ENCODE results near the gene TXNIP. TPM values are rescaled to one million over a fixed set of nuclear protein-coding genes. Genes with fewer than 3 reads are reported as not detected.

The TXNIP gene, protein sequence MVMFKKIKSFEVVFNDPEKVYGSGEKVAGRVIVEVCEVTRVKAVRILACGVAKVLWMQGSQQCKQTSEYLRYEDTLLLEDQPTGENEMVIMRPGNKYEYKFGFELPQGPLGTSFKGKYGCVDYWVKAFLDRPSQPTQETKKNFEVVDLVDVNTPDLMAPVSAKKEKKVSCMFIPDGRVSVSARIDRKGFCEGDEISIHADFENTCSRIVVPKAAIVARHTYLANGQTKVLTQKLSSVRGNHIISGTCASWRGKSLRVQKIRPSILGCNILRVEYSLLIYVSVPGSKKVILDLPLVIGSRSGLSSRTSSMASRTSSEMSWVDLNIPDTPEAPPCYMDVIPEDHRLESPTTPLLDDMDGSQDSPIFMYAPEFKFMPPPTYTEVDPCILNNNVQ
- 100 to 1,000 TPM; 933 to 985 TPM for total RNA-seq
- 1,000 to 10,000 TPM; 4,275 to 4,310 TPM for polyA plus RNA-seq

DNA sequence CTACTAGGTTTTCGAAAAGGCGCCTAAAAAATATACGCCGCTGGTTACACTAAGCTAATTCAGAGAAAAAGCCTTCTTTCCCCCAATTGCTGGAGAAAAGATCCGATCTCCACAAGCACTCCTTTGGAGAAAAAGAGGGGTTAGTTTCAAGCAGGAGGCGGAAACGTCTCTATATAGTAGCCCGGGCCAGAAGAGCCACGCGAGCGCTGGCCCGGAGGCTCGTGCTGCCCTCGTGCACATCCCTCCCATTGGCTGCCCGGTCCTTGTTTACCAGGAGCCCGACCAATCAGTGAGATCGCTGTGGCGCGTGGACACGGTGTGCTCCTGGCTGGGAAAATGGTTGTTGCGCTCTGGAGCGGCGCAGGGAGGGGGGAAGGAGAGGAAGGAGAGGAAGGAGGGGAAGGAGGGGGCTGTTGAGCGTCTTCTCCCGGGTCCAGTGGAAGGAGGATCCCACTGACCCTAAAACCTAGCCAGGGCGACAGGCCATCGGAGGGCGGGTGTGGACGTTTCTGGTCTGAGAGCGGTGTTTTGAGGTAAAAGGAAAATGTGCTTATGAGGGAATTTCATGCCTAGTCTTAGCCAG is at the start of gene TXNIP:
Gene TXNIP (minus strand): TSS at position 147 of the 583 bp plus-strand sequence. CDS start 313 bp downstream, outside the sequence.
- no peaks in the 10 kb centered on the region for H3K9me3 ChIP-seq (ENCODE audit: control insufficient read depth in 1 of 2, low read length in 2 of 2)

DNA sequence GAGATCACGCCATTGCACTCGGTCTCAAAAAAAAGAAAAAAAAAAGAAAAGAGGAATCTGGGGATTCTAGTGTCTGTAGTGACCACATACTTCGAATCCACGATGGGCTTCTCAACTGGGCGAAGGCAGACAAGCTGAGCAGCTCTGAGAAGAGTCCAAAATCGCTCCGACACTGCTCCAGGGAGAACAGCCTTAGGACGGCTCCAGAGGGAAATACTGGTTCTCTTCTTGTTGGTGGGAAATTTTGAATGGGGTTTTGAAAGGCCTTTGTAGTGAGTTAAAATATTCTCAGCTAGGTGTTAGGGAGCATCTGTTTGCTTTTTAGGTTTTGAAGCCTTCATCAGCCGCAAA is 43.4 kb upstream of the TXNIP start:
- peak overlapping the region in 1 of 7 donors; percentile 100 for H3K27ac Mint-ChIP-seq

More for the DNA sequence above, at the start of gene TXNIP:
- Histone ChIP-seq H3K36me3 (ENCODE audit: insufficient read depth, low read length) (peaks cover 37% of the 10 kb centered on the region), H3K4me1 (ENCODE audit: insufficient read depth, low read length) (peaks cover 62% of the 10 kb centered on the region), H3K4me3 (ENCODE audit: low read length in 2 of 2) (peak within 1 kb of the TSS; percentile 97 to 99), H3K27me3 (ENCODE audit: insufficient read depth, low read length) (no peaks in the 10 kb centered on the region), H3K27ac (ENCODE audit: low read depth, low read length) (peak within 1 kb of the TSS; percentile 75)
- Mint-ChIP-seq H3K27ac (peak within 1 kb of the TSS; percentile 96 to 99 (median 97)), H3K9me3 (peaks cover 0 to 19% (median 3%) of the 10 kb centered on the region in 8 donors), H3K36me3 (peaks cover 47 to 60% of the 10 kb centered on the region in 2 donors), H3K4me1 (peaks cover 39 to 89% (median 50%) of the 10 kb centered on the region in 4 donors), H3K27me3 (no peaks in the 10 kb centered on the region), H3K4me3 (peak within 1 kb of the TSS; percentile 96 to 99 (median 98))
- peak; percentile 90 to 96 (median 94) for DNase-seq
- intact Hi-C loops (cut with micrococcal nuclease) = loop anchor here (1.0 to 5.0 kb wide), 6 partner anchors 8 to 78 kb away; partner anchors contain the start of genes ANKRD34A, PEX11B and POLR3GL
- ChIA-PET POLR2A (ENCODE audit: partially characterized antibody) (interaction anchor here (0.7 to 29.8 kb wide), 18 partner anchors 3 to 172 kb away, joined by 3 to 1967 read pairs (median 6); partner anchors contain the start of genes ANKRD34A, LIX1L, NUDT17 and PEX11B), CTCF (ENCODE audit: partially characterized antibody) (interaction anchor here (1.3 to 16.1 kb wide), 5 partner anchors 11 to 139 kb away, joined by 3 to 224 read pairs (median 6); no protein-coding TSS in a partner anchor)

DNA sequence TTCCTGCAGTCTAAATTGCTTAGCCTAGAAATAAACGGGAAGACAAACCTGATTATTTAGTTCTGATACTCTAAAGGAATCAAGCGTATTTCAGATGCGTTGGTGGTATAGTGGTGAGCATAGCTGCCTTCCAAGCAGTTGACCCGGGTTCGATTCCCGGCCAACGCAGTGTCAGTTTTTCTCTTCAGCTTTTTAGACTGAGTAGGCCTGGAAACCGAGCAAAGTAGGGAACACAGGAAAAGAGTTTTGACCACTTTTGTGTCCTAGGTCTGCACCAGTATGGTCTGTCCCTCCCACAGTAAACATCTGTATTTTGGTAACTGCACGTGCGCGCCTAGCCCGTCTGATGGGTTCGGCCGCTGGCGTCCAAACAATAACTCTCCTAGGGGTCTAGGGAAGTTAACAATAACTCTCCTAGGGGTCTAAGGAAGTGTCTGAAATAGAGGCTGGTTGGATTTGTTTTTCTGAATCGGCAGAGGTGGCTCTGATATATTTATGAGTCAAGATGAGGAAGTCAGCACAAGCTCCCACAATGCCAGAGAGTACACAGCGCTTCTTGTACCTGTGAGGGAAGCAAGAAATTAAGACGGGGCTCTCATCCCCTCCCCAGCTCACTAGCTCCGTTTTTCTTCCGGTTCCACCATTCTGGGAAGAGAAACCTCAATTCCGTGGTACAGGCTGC is 40.7 kb upstream of the TXNIP start:
- DNase-seq = peak; percentile 82 to 85 (median 84)
- CTCF ChIA-PET (ENCODE audit: partially characterized antibody) = interaction anchor here (1.2 to 5.2 kb wide), 11 partner anchors 9 to 191 kb away, joined by 3 to 40 read pairs (median 8); partner anchors contain the start of genes NUDT17, PIAS3 and RBM8A
- H3K27me3 ChIP-seq (ENCODE audit: insufficient read depth, low read length) = no peaks in the 10 kb centered on the region
- H3K36me3 ChIP-seq (ENCODE audit: insufficient read depth, low read length) = no peaks in the 10 kb centered on the region
- POLR2A ChIA-PET (ENCODE audit: partially characterized antibody) = interaction anchor here (0.6 to 6.1 kb wide), 22 partner anchors 12 to 213 kb away, joined by 3 to 155 read pairs (median 7); partner anchors contain the start of genes ANKRD34A, ANKRD35, LIX1L and NUDT17
- H3K9me3 Mint-ChIP-seq = peaks cover 0 to 34% (median 0%) of the 10 kb centered on the region in 8 donors
- H3K36me3 Mint-ChIP-seq = peaks cover 0 to 37% of the 10 kb centered on the region in 2 donors
- peak overlapping the region; percentile 65 to 77 for H3K4me3 ChIP-seq (ENCODE audit: low read length in 2 of 2)
- H3K27ac Mint-ChIP-seq = peak overlapping the region; percentile 94 to 100 (median 97)
- peaks cover 2 to 27% of the 10 kb centered on the region in 2 donors for H3K27me3 Mint-ChIP-seq
- H3K27ac ChIP-seq (ENCODE audit: low read depth, low read length) = peak overlapping the region; percentile 62
- intact Hi-C loops (cut with micrococcal nuclease) = loop anchor here (1.0 to 2.0 kb wide), 3 partner anchors 14 to 110 kb away; partner anchors contain the start of genes RBM8A and TXNIP
- no peaks in the 10 kb centered on the region for H3K9me3 ChIP-seq (ENCODE audit: control insufficient read depth in 1 of 2, low read length in 2 of 2)
- H3K4me1 ChIP-seq (ENCODE audit: insufficient read depth, low read length) = peaks cover 25% of the 10 kb centered on the region
- H3K4me1 Mint-ChIP-seq = peaks cover 16 to 56% (median 29%) of the 10 kb centered on the region in 4 donors
- H3K4me3 Mint-ChIP-seq = peak overlapping the region; percentile 93 to 99 (median 97)

More for the DNA sequence above, 43.4 kb upstream of the TXNIP start:
- peaks cover 0 to 34% (median 0%) of the 10 kb centered on the region in 8 donors for H3K9me3 Mint-ChIP-seq
- Histone ChIP-seq H3K27ac (ENCODE audit: low read depth, low read length) (no peak overlapping the region), H3K27me3 (ENCODE audit: insufficient read depth, low read length) (no peaks in the 10 kb centered on the region), H3K9me3 (ENCODE audit: control insufficient read depth in 1 of 2, low read length in 2 of 2) (no peaks in the 10 kb centered on the region), H3K4me1 (ENCODE audit: insufficient read depth, low read length) (peaks cover 22% of the 10 kb centered on the region), H3K36me3 (ENCODE audit: insufficient read depth, low read length) (no peaks in the 10 kb centered on the region), H3K4me3 (ENCODE audit: low read length in 2 of 2) (no peak overlapping the region)
- H3K4me3 Mint-ChIP-seq = peak overlapping the region in 3 of 8 donors; percentile 27 to 98 (median 97)
- H3K4me1 Mint-ChIP-seq = peaks cover 16 to 49% (median 24%) of the 10 kb centered on the region in 4 donors
- H3K36me3 Mint-ChIP-seq = peaks cover 0 to 37% of the 10 kb centered on the region in 2 donors
- intact Hi-C loops (cut with micrococcal nuclease) = no loop called here
- CTCF ChIA-PET (ENCODE audit: partially characterized antibody) = interaction anchor here (0.8 to 4.2 kb wide), 4 partner anchors 9 to 76 kb away, joined by 3 to 25 read pairs (median 4); partner anchors contain the start of genes ANKRD34A and POLR3GL
- POLR2A ChIA-PET (ENCODE audit: partially characterized antibody) = interaction anchor here (1.7 to 6.1 kb wide), 7 partner anchors 9 to 216 kb away, joined by 6 to 155 read pairs (median 50); partner anchors contain the start of genes ANKRD34A, PIAS3, POLR3C and POLR3GL
- DNase-seq = no peak
- H3K27me3 Mint-ChIP-seq = peaks cover 2 to 27% of the 10 kb centered on the region in 2 donors

DNA sequence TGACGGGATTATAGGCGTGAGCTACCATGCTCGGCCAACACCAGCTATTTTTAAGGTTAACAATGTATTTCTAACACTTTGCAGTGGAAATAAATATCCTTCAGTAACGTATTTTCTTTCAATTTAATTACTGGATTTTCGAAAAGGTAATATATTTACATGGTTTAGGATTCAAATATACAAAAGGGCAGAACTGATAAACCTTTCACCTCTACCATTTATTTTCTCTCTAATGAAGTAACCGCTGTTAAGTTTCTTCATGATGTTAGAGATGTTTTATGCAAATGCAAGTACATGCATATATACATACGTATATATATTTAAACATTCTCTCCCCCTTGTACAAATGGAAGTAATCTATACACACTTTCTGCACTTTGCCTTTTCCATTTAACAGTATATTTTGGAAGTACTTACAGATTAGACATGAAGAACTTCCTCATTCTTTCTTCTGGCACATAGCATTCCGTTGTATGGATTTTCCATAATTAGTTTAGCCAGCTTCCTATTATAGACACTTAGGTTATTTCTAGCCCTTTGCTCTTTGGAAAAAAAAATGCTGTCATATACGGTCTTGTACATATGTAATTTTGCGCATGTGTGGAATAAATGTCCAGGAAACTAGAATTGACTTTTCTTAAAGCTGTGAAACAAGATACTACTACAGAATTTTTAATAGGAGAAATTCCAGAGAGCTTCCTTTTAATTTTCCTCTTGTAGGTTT is 40.0 kb upstream of the TXNIP start:
- Histone ChIP-seq H3K9me3 (ENCODE audit: control insufficient read depth in 1 of 2, low read length in 2 of 2) (no peaks in the 10 kb centered on the region), H3K27me3 (ENCODE audit: insufficient read depth, low read length) (no peaks in the 10 kb centered on the region), H3K4me3 (ENCODE audit: low read length in 2 of 2) (peak overlapping the region; percentile 65 to 77), H3K4me1 (ENCODE audit: insufficient read depth, low read length) (peaks cover 25% of the 10 kb centered on the region), H3K36me3 (ENCODE audit: insufficient read depth, low read length) (no peaks in the 10 kb centered on the region), H3K27ac (ENCODE audit: low read depth, low read length) (no peak overlapping the region)
- POLR2A ChIA-PET (ENCODE audit: partially characterized antibody) = interaction anchor here (0.9 to 6.1 kb wide), 17 partner anchors 13 to 212 kb away, joined by 3 to 155 read pairs (median 10); partner anchors contain the start of genes ANKRD34A, ANKRD35, LIX1L and NUDT17
- CTCF ChIA-PET (ENCODE audit: partially characterized antibody) = interaction anchor here (0.9 to 5.2 kb wide), 11 partner anchors 10 to 191 kb away, joined by 3 to 40 read pairs (median 8); partner anchors contain the start of genes NUDT17 and RBM8A
- Mint-ChIP-seq H3K27ac (peak overlapping the region; percentile 94 to 100 (median 97)), H3K4me3 (peak overlapping the region; percentile 93 to 99 (median 97)), H3K4me1 (peaks cover 16 to 56% (median 29%) of the 10 kb centered on the region in 4 donors), H3K36me3 (peaks cover 0 to 37% of the 10 kb centered on the region in 2 donors), H3K27me3 (peaks cover 2 to 27% of the 10 kb centered on the region in 2 donors), H3K9me3 (peaks cover 0 to 34% (median 0%) of the 10 kb centered on the region in 8 donors)
- intact Hi-C loops (cut with micrococcal nuclease) = loop anchor here (2.0 kb wide), 2 partner anchors 14 to 40 kb away; partner anchors contain the start of gene TXNIP
- DNase-seq = no peak

DNA sequence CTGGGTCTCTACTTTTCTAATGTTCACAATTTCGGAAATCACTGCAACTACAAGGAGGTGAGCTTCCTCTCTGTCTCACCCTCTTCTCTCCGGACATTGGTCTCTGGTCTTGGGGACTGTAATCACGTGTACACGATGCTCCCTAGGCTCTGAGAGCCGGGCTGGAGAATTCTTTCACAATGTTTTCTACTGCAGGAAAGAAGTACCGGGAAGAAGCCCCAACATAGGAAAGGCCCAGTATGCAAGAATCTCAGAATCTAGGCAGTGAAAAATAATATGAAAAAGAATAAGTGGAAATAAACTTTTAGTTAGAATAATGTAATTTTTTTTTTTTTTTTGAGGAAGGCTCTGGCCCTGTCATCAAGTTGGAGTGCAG is 38.7 kb upstream of the TXNIP start:
- Mint-ChIP-seq H3K4me1 (peaks cover 16 to 55% (median 29%) of the 10 kb centered on the region in 4 donors), H3K27ac (peak overlapping the region in 6 of 7 donors; percentile 83 to 100 (median 96)), H3K9me3 (peaks cover 0 to 34% (median 0%) of the 10 kb centered on the region in 8 donors), H3K4me3 (peak overlapping the region; percentile 74 to 99 (median 96)), H3K27me3 (peaks cover 2 to 31% of the 10 kb centered on the region in 2 donors), H3K36me3 (peaks cover 0 to 37% of the 10 kb centered on the region in 2 donors)
- Histone ChIP-seq H3K27ac (ENCODE audit: low read depth, low read length) (no peak overlapping the region), H3K9me3 (ENCODE audit: control insufficient read depth in 1 of 2, low read length in 2 of 2) (no peaks in the 10 kb centered on the region), H3K4me1 (ENCODE audit: insufficient read depth, low read length) (peaks cover 25% of the 10 kb centered on the region), H3K36me3 (ENCODE audit: insufficient read depth, low read length) (no peaks in the 10 kb centered on the region), H3K27me3 (ENCODE audit: insufficient read depth, low read length) (no peaks in the 10 kb centered on the region), H3K4me3 (ENCODE audit: low read length in 2 of 2) (no peak overlapping the region)
- no peak for DNase-seq
- ChIA-PET CTCF (ENCODE audit: partially characterized antibody) (interaction anchor here (0.9 to 5.2 kb wide), 6 partner anchors 10 to 57 kb away, joined by 3 to 40 read pairs (median 6); no protein-coding TSS in a partner anchor), POLR2A (ENCODE audit: partially characterized antibody) (interaction anchor here (0.9 to 6.1 kb wide), 9 partner anchors 13 to 112 kb away, joined by 3 to 155 read pairs (median 33); partner anchors contain the start of genes ANKRD34A, HJV, LIX1L and POLR3GL)
- intact Hi-C loops (cut with micrococcal nuclease) = loop anchor here (1.0 kb wide), 1 partner anchor 177 kb away; no protein-coding TSS in a partner anchor

Measured in CD4-positive, alpha-beta memory T cell (primary cell).